ENCODE measurements around the gene ZBTB48. TPM values are rescaled to one million over a fixed set of nuclear protein-coding genes. Genes with fewer than 3 reads are reported as not detected.
A peak's percentile ranks its signal among the peaks of the same experiment; 100 is the strongest.

ZBTB48 gene
- total RNA-seq, 1 donor from 2014 or later: 39.0 TPM

- TF ChIP-seq CTCF (IDR thresholded peaks at IDR 0.05; ENCODE audit: partially characterized antibody, unreplicated experiment): no peak
- no peak overlapping the region for H3K4me3 Mint-ChIP-seq (ENCODE audit: unreplicated experiment)
- H3K36me3 Mint-ChIP-seq (ENCODE audit: unreplicated experiment): no peaks in the 10 kb centered on the region
- H3K4me1 Mint-ChIP-seq (ENCODE audit: low read depth, unreplicated experiment): peaks cover 2% of the 10 kb centered on the region
- H3K27ac Mint-ChIP-seq (ENCODE audit: unreplicated experiment): no peak overlapping the region
- peaks cover 3% of the 10 kb centered on the region for H3K9me3 Mint-ChIP-seq (ENCODE audit: unreplicated experiment)
- peaks cover 6% of the 10 kb centered on the region for H3K27me3 Mint-ChIP-seq (ENCODE audit: unreplicated experiment)
- no peak for DNase-seq
Measured at GRCh38 chr1:6590046-6590445, 10.3 kb downstream of the ZBTB48 start.

GRCh38 chr1:6591222-6591621 lies 11.4 kb downstream of the ZBTB48 start:
- Mint-ChIP-seq H3K4me1 (ENCODE audit: low read depth, unreplicated experiment) (peaks cover 2% of the 10 kb centered on the region), H3K4me3 (ENCODE audit: unreplicated experiment) (no peak overlapping the region), H3K9me3 (ENCODE audit: unreplicated experiment) (peaks cover 3% of the 10 kb centered on the region), H3K27me3 (ENCODE audit: unreplicated experiment) (peaks cover 6% of the 10 kb centered on the region), H3K36me3 (ENCODE audit: unreplicated experiment) (no peaks in the 10 kb centered on the region), H3K27ac (ENCODE audit: unreplicated experiment) (no peak overlapping the region)
- DNase-seq: no peak
- TF ChIP-seq CTCF (IDR thresholded peaks at IDR 0.05; ENCODE audit: partially characterized antibody, unreplicated experiment): no peak

GRCh38 chr1:6591644-6592043 lies 11.8 kb downstream of the ZBTB48 start:
- Mint-ChIP-seq H3K27ac (ENCODE audit: unreplicated experiment) (no peak overlapping the region), H3K4me1 (ENCODE audit: low read depth, unreplicated experiment) (peaks cover 2% of the 10 kb centered on the region), H3K4me3 (ENCODE audit: unreplicated experiment) (peak overlapping the region; percentile 30), H3K9me3 (ENCODE audit: unreplicated experiment) (peaks cover 3% of the 10 kb centered on the region), H3K36me3 (ENCODE audit: unreplicated experiment) (no peaks in the 10 kb centered on the region), H3K27me3 (ENCODE audit: unreplicated experiment) (peaks cover 6% of the 10 kb centered on the region)
- no peak for TF ChIP-seq CTCF (IDR thresholded peaks at IDR 0.05; ENCODE audit: partially characterized antibody, unreplicated experiment)
- no peak for DNase-seq

GRCh38 chr1:6592441-6592840 lies 12.6 kb downstream of the ZBTB48 start:
- H3K9me3 Mint-ChIP-seq (ENCODE audit: unreplicated experiment): peaks cover 3% of the 10 kb centered on the region
- no peaks in the 10 kb centered on the region for H3K36me3 Mint-ChIP-seq (ENCODE audit: unreplicated experiment)
- no peak for DNase-seq
- H3K4me1 Mint-ChIP-seq (ENCODE audit: low read depth, unreplicated experiment): peaks cover 2% of the 10 kb centered on the region
- no peak for TF ChIP-seq CTCF (IDR thresholded peaks at IDR 0.05; ENCODE audit: partially characterized antibody, unreplicated experiment)
- H3K27ac Mint-ChIP-seq (ENCODE audit: unreplicated experiment): no peak overlapping the region
- peaks cover 6% of the 10 kb centered on the region for H3K27me3 Mint-ChIP-seq (ENCODE audit: unreplicated experiment)
- H3K4me3 Mint-ChIP-seq (ENCODE audit: unreplicated experiment): no peak overlapping the region

- Mint-ChIP-seq H3K4me3 (ENCODE audit: unreplicated experiment) (no peak overlapping the region), H3K36me3 (ENCODE audit: unreplicated experiment) (no peaks in the 10 kb centered on the region), H3K4me1 (ENCODE audit: low read depth, unreplicated experiment) (peaks cover 2% of the 10 kb centered on the region)
Measured at GRCh38 chr1:6592865-6593593, 13.2 kb downstream of the ZBTB48 start.

More at GRCh38 chr1:6592865-6593593, 13.2 kb downstream of the ZBTB48 start:
- peaks cover 3% of the 10 kb centered on the region for H3K9me3 Mint-ChIP-seq (ENCODE audit: unreplicated experiment)
- peaks cover 4% of the 10 kb centered on the region for H3K27me3 Mint-ChIP-seq (ENCODE audit: unreplicated experiment)
- TF ChIP-seq CTCF (IDR thresholded peaks at IDR 0.05; ENCODE audit: partially characterized antibody, unreplicated experiment): no peak
- H3K27ac Mint-ChIP-seq (ENCODE audit: unreplicated experiment): no peak overlapping the region
- no peak for DNase-seq
